ENCODE measurements around the gene JADE3.

DNA sequence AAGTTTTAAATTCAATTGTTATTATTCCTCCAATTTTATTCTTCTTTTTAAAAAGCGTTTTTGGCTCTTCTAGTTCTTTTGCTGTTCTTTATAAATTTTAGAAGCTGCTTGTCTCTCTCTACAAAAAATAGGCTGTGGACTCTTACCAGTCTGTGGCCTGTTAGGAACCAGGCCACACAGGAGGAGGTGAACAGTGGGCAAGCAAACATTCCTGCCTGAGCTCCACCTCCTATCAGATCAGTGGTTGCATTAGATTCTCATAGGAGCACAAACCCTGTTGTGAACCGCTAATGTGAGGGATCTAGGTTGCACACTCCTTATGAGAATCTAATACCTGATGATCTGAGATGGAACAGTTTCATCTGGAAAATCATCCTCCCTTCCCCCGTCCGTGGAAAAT, 23.1 kb downstream of the JADE3 start:
- TF ChIP-seq CTCF (IDR thresholded peaks at IDR 0.05) (no peak), POLR2A (IDR thresholded peaks at IDR 0.05) (no peak)

All from esophagus squamous epithelium (tissue), 4 donors.